Brain pericyte (primary cell): Measurements from ENCODE around the gene ESRRB.

Experiments
- DNase-seq: peaks from one replicate; pipeline ENCODE4 v3.0.0-alpha.2; 2012; ENCODE audit warnings: low read depth, low spot score

Gene ESRRB

GRCh38 chr14:76407449-76408150, 31.7 kb downstream of the ESRRB start:
- DNase-seq, result no peak

GRCh38 chr14:76408877-76409276, 32.9 kb downstream of the ESRRB start:
- no peak for DNase-seq

- DNase-seq, result no peak
These were observed 36.6 kb downstream of the ESRRB start for GRCh38 chr14:76412501-76412900.

GRCh38 chr14:76413106-76413961, 37.4 kb downstream of the ESRRB start:
- DNase-seq, result no peak

GRCh38 chr14:76413962-76414600, 38.1 kb downstream of the ESRRB start:
- DNase-seq, result no peak

- no peak for DNase-seq
These were observed 43.5 kb downstream of the ESRRB start for GRCh38 chr14:76419399-76419798.

GRCh38 chr14:76420827-76421226, 44.9 kb downstream of the ESRRB start:
- DNase-seq, result no peak

GRCh38 chr14:76421662-76422061, 45.7 kb downstream of the ESRRB start:
- DNase-seq, result no peak

GRCh38 chr14:76422662-76423061, 46.7 kb downstream of the ESRRB start:
- no peak for DNase-seq

GRCh38 chr14:76423534-76423933, 47.6 kb downstream of the ESRRB start:
- DNase-seq, result no peak

GRCh38 chr14:76424359-76424758, 48.4 kb downstream of the ESRRB start:
- DNase-seq, result no peak

- no peak for DNase-seq
These were observed 50.3 kb downstream of the ESRRB start for GRCh38 chr14:76426161-76426696.

GRCh38 chr14:76428611-76429010, 52.7 kb downstream of the ESRRB start:
- no peak for DNase-seq

- no peak for DNase-seq
These were observed 54.1 kb downstream of the ESRRB start for GRCh38 chr14:76430017-76430416.

- DNase-seq, result no peak
These were observed 54.6 kb downstream of the ESRRB start for GRCh38 chr14:76430475-76430980.

GRCh38 chr14:76431538-76431937, 55.6 kb downstream of the ESRRB start:
- DNase-seq, result no peak

- DNase-seq, result no peak
These were observed 57.2 kb downstream of the ESRRB start for GRCh38 chr14:76432827-76433752.

GRCh38 chr14:76434220-76434619, 58.3 kb downstream of the ESRRB start:
- DNase-seq, result no peak

- no peak for DNase-seq
These were observed 63.4 kb downstream of the ESRRB start for GRCh38 chr14:76439237-76439775.

GRCh38 chr14:76446486-76446885, 70.5 kb downstream of the ESRRB start:
- no peak for DNase-seq

GRCh38 chr14:76446921-76447320, 71.0 kb downstream of the ESRRB start:
- DNase-seq, result no peak
